Body of pancreas (tissue), 4 donors: ENCODE measurements around the gene DCD.

ENCODE experiments used
- POLR2A ChIP-seq, 3 donors: fragments of 450-650 bp; IDR thresholded peaks; one replicate each; pipeline ENCODE4 v1.6.1; 2016; ENCODE audit warnings: antibody characterized with exemption in 3 of 3, mild to moderate bottlenecking in 2 of 3
- TF ChIP-seq, protein P1 (sequence below), 7 experiments: fragments of 450-650 bp in 4 of 7; fragments of 200-600 bp in 3 of 7; sonication (generic) in 3 of 7; IDR thresholded peaks; one replicate each; pipeline ENCODE4 v1.5.1; 2016 to 2019; ENCODE audit warnings: antibody characterized with exemption in 7 of 7

DNA sequence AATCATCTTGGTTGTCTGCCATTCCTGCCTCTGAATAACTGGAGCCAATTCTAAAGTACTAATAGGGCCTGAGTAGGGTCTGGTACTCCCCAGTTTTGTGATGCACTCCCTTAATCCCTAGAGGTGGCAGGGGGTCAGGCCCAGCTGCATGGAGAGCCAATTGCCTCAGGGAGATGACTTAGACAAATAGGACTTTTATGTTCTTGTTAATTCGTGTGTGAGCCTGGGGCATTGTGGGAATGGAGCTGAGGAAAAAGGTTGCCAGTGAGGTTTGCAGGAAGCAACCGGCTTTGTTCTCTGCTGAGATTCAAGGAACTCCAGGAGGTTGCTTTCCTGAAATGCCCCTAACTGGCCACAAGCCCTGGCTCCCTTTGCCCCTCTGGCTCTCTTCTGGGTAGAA is 6.8 kb upstream of the DCD start:
- TF ChIP-seq POLR2A (IDR thresholded peaks at IDR 0.05) = no peak
- TF ChIP-seq, protein P1, sequence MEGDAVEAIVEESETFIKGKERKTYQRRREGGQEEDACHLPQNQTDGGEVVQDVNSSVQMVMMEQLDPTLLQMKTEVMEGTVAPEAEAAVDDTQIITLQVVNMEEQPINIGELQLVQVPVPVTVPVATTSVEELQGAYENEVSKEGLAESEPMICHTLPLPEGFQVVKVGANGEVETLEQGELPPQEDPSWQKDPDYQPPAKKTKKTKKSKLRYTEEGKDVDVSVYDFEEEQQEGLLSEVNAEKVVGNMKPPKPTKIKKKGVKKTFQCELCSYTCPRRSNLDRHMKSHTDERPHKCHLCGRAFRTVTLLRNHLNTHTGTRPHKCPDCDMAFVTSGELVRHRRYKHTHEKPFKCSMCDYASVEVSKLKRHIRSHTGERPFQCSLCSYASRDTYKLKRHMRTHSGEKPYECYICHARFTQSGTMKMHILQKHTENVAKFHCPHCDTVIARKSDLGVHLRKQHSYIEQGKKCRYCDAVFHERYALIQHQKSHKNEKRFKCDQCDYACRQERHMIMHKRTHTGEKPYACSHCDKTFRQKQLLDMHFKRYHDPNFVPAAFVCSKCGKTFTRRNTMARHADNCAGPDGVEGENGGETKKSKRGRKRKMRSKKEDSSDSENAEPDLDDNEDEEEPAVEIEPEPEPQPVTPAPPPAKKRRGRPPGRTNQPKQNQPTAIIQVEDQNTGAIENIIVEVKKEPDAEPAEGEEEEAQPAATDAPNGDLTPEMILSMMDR (IDR thresholded peaks at IDR 0.05) = no peak
